Raji (cell line): ENCODE results near the gene SPAG5.

Experiments
- POLR2A ChIP-seq: IDR thresholded peaks from 2 replicates; pipeline ENCODE4 v1.6.1; 2011; ENCODE audit warnings: low read depth, low read length, control low read depth; ENCODE audit not compliant: insufficient read depth

The SPAG5 gene

GRCh38 chr17:28616281-28616680 is 17.5 kb upstream of the SPAG5 start:
- TF ChIP-seq POLR2A, result no peak

- no peak for TF ChIP-seq POLR2A
Measured at GRCh38 chr17:28615260-28615940, 16.6 kb upstream of the SPAG5 start.

- no peak for TF ChIP-seq POLR2A
Measured at GRCh38 chr17:28613931-28614381, 15.1 kb upstream of the SPAG5 start, which contains the start of gene RSKR. TSS of gene RSKR (minus strand) at chr17:28614185. CDS start at chr17:28614161, 24 bp downstream.

GRCh38 chr17:28612936-28613872 is 14.4 kb upstream of the SPAG5 start:
- no peak for TF ChIP-seq POLR2A

- no peak for TF ChIP-seq POLR2A
Measured at GRCh38 chr17:28612531-28612930, 13.7 kb upstream of the SPAG5 start.

- no peak for TF ChIP-seq POLR2A
Measured at GRCh38 chr17:28610376-28610775, 11.6 kb upstream of the SPAG5 start.

GRCh38 chr17:28599311-28600184 is 723 bp upstream of the SPAG5 start:
- no peak for TF ChIP-seq POLR2A

- TF ChIP-seq POLR2A, result no peak
Measured at GRCh38 chr17:28598389-28598788, 436 bp downstream of the SPAG5 start.

GRCh38 chr17:28597606-28598383 is 1.0 kb downstream of the SPAG5 start:
- TF ChIP-seq POLR2A, result no peak

- no peak for TF ChIP-seq POLR2A
Measured at GRCh38 chr17:28592260-28592659, 6.6 kb downstream of the SPAG5 start.

- TF ChIP-seq POLR2A, result no peak
Measured at GRCh38 chr17:28585851-28586250, 13.0 kb downstream of the SPAG5 start.

- no peak for TF ChIP-seq POLR2A
Measured at GRCh38 chr17:28584434-28584833, 14.4 kb downstream of the SPAG5 start.

GRCh38 chr17:28582513-28582912 is 16.3 kb downstream of the SPAG5 start:
- TF ChIP-seq POLR2A, result no peak

GRCh38 chr17:28580959-28581358 is 17.9 kb downstream of the SPAG5 start:
- TF ChIP-seq POLR2A, result no peak
